HG03457 (cell line): ENCODE measurements around the gene CCL25.
"Not testable (repeated sequence)": the region's sequence is repeated elsewhere in the genome, so short reads cannot be mapped to it uniquely, and the experiment has no call there.

Experiments used
- ATAC-seq: cut with Tn5 transposase; IDR thresholded peaks from one replicate; pipeline ENCODE4 v1.9.1; 2021; ENCODE audit warnings: moderate number of reproducible peaks; ENCODE audit not compliant: unreplicated experiment

The CCL25 gene, protein sequence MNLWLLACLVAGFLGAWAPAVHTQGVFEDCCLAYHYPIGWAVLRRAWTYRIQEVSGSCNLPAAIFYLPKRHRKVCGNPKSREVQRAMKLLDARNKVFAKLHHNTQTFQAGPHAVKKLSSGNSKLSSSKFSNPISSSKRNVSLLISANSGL

GRCh38 chr19:8052464-8052859 is at the start of gene CCL25:
TSS of gene CCL25 (plus strand) at chr19:8052760. CDS start at chr19:8053050, 290 bp downstream.
- ATAC-seq = no peak

DNA sequence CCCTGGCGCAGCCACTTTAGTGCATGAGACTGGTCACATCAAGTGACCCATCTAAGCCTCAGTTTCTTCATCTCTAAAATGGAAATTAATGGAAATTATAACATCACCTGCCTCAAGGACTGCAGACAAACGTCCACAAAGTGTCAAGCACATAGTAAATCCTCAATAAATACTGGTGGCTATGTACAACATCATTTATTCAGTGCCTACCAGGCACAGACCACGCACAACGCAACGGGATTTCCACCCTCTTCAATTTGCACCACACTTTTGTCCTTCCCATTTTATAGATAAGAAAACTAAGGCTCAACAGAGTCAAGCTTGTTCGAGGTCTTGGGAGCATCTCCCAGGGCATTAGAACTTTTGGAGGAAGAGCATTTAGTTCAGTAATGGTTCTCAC is 48.6 kb upstream of the CCL25 start:
- ATAC-seq = no peak

GRCh38 chr19:8004723-8005513 is 47.6 kb upstream of the CCL25 start:
- ATAC-seq = peak; percentile 18

GRCh38 chr19:8005534-8006256 is 46.9 kb upstream of the CCL25 start, which contains the start of gene ELAVL1:
TSS of gene ELAVL1 (minus strand) at chr19:8005641. CDS start at chr19:7991815, 13,826 bp downstream.
- peak; percentile 67 for ATAC-seq

DNA sequence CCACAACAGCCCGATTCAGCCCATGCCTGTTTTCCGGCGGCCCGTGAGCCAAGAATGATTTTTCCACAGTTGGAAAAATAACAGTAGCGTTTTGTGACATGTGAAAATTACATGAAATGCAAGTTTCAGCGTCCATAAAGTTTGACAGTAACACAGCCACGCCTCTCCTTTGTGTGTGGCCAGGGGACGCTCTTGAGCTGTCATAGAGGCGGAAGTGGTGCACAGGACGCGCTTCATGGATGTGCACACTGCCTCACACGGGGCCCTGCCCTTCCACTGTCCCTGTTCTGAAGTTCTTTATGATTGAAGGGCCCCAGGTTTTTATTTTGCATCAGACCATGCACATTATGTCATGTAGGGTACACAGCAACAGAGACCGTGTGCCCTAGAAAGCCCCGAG is 34.8 kb upstream of the CCL25 start:
- ATAC-seq = no peak

DNA sequence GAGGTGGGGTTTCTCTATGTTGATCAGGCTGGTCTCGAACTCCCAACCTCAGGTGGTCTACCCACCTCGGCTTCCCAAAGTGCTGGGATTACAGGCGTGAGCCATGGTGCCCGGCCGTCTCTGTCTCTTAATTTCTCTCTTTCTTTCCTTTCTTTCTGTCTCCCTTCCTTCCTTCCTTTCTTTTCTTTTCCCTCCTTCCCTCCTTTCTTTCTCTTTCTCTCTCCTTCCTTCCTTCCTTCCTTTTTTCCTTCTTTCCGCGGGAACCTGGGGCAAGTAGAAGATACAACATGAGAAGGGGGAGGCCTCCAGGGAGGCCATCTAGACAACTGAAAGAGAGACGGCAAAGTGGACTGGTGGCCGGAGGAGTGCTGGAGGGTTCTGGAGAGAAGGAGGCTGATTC is 31.9 kb upstream of the CCL25 start:
- ATAC-seq = no peak

DNA sequence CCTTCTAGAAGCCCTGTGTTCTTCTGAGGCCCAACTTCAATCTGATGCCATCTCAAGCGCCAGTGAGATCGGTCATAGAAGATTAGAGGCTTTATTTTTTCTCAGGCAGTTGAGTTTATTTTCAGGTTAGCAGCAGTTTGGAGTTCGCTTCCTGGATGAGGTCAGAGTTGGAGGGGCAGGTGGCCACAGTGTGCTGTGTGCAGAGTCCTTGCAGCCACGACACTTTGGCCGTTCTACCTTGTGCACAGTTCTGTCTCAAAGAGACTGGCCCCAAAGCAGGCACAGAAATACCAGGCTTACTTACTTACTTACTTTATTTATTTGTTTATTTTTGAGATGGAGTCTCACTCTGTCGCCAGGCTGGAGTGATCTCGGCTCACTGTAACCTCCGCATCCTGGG is 31.2 kb upstream of the CCL25 start:
- no peak for ATAC-seq

- ATAC-seq = no peak
Measured at GRCh38 chr19:8022275-8022674, 30.3 kb upstream of the CCL25 start.

GRCh38 chr19:8023371-8023770 is 29.2 kb upstream of the CCL25 start:
- no peak for ATAC-seq

- not testable (repeated sequence) for ATAC-seq
Measured at GRCh38 chr19:8024256-8024655, 28.3 kb upstream of the CCL25 start.

- no peak for ATAC-seq
Measured at GRCh38 chr19:8025316-8025715, 27.2 kb upstream of the CCL25 start.

DNA sequence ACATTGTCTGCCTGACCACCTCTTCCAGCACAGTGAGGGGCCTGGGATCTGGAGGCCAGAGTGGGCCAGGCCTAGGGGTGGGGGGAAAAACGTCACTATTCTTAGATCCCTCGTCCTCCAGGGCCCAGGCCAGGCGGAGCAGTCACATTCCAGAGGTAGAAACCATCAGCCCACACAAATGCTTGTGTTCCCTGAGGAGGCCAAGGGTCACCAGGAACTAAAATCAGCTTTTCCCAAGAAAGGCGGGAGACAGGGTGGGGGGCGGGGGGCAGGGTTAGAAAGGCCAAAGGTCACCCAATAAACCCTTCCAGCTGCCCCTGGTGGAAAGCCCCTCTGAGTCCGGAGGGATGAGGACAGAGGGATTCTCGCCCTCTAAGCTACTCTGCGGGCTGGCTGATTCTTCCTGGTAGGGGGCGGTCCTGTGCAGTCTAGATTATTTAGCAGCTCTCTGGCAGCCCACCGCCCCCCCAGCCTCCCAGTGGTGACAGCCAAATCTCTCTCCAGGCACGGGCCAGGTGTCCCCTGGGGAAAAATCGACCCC is 23.5 kb upstream of the CCL25 start:
- ATAC-seq = no peak

DNA sequence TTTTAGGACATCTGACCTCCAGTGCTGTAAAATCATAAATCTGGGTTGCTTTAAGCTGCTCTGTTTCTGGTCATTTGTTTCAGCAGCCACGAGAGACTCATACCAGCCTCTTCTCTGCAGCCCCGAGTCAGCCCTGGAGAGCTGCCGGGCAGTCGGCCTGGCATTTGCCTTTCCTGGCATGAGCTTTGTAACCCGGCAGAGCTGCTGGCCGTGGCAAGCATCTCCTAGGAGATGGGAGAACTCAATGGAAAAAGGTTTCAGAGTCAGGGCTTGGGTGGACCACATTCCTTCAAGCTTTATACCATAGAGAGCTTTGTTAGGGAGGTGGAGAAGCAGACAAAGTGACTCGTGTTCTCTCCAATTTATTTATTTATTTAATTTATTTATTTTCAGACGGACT is 21.6 kb upstream of the CCL25 start:
- no peak for ATAC-seq

DNA sequence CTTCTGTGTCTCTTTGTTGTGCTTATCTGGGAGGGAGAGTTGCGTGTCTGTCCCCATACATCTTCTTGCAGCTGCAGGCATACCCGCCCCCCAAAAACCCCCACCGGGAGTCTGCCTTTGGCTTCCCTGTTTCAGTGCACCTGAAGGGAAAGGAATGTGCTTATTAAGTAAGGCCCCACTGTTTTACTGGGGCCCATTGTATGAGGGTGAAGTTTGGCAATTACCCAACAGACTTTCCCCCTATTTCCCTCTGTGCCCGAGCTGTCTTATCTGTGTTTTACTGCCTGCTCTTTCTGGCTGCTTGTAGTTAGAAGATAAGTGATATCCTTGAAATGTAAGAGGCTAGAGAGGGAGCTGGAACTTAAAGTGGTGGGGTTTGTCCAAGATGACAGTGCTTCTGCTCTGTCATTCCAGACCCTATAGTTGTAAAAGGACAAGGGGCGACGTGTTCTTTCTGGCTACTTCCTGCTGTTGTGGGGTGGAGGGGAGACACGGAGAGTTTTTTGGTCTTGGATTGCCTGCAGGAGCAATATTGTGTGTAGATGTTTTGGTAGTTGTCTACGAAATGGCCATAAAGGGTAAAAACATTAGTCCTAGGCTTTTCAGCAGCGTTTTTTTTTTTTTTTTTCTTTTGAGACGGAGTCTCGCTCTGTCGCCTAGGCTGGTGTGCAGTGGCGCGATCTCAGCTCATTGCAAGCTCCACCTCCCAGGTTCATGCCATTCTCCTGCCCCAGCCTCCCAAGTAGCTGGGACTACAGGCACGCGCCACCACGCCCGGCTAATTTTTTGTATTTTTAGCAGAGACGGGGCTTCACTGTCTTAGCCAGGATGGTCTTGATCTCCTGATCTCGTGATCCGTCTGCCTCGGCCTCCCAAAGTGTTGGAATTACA is 19.0 kb upstream of the CCL25 start:
- ATAC-seq = not testable (repeated sequence)

DNA sequence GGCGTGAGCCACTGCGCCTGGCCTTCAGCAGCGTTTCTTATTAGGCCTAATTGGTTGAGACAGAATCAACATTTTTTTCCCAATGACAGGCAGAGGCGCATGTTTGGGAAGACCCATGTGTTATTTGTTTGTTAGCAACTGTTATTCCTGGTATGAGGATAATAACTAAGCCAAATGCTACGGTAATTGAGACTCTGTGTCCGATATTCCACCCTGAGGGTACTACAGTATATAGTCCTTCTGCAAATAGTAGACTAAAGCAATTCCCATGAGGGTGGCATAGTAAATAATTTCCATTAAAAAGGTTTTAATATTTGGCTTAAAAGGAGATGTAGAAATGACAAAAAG is 18.4 kb upstream of the CCL25 start:
- no peak for ATAC-seq

DNA sequence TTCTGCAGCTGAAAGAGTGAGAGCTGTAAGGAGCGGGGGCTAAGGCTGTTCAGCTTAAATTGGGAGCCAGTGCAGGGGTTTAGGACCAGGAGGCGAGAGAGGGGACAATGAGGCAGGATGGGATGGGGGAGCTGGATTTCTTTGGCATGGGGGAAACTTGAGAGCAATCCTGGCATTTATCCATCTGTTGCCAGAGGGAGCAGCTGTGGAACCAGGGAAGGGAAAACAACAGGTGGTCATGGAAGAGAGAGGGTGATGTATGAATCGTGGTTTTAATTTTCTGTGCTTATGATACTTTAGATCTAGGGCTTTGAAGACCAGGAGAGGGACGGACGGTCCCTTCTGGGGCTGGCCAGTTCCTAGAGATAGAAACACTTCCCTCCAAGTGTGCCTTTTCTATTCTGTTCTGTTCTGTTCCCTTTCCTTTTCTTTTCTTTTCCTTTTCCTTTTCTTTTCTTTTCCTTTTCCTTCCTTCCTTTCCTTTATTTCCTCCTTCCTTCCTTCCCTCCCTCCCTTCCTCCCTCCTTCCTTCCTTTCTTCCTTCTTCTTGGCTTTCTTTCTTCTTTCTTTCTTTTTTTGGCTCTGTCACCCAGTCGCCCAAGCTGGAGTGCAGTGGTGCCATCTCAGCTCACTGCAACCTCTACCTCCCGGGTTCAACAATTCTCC is 16.0 kb upstream of the CCL25 start:
- ATAC-seq = no peak

GRCh38 chr19:8038815-8039214 is 13.7 kb upstream of the CCL25 start:
- ATAC-seq = no peak

DNA sequence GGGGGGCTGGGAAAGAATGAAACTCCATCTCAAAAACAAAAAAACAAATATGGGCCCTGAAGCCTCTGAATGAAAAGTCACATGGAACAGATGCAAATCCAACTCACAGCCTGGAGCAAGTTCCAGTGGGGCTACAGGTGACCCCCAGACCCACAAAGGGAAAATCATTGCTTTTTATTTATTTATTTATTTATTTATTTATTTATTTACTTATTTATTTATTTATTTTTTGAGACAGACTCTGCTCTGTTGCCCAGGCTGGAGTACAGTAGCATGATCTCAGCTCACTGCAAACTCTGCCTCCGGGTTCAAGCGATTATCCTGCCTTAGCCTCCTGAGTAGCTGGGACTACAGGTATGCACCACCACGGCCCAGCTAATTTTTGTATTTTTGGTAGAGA is 13.3 kb upstream of the CCL25 start:
- no peak for ATAC-seq

DNA sequence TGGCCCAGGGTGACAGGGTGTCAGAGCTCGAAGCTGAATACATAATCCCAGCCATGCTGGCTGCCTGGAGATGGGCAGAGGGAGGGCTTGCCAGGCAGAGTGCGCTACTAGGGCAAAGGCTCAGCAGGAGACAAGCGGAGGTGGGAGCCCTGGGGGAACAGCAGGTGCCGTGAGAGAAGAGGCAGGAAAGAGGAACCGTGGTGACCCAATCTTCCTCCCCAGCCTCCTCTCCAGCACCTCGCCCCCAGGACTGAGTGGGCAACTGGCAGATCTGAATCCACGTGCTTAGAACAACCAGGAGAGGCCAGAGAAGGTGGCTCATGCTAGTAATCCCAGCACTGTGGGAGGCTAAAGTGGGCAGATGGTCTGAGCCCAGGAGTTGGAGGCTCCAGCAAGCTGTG is 11.0 kb upstream of the CCL25 start:
- no peak for ATAC-seq

DNA sequence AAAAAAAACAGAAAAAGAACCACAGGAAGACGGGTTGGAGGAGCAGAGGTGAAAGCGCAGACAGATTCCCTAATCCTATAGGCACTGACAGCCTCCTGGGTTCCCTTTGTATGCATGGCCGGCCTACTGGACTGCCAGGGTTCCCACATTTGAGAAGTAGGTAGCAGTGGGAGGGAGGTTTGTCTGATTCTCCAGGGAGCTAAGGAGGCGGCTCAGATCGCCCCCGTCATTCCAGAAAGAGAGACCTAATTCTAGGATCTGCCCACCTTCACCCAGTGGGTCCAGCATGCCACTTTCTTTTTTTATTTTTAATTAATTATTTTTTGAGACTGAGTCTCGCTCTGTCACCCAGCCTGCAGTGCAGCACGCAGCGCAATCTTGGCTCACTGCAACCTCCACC is 9.7 kb upstream of the CCL25 start:
- no peak for ATAC-seq
